A673 (cell line): ENCODE data around the gene DARS1.

Experiments used
- CTCF ChIP-seq: fragments of 300-800, 200-600 bp; sonication (generic); conservative IDR thresholded peaks from 2 replicates; pipeline ENCODE4 v1.5.1; 2017; ENCODE audit warnings: low read depth, mild to moderate bottlenecking, antibody characterized with exemption, low read length, moderate library complexity, mixed read lengths
- EZH2 ChIP-seq: fragments of 200-600 bp; sonication (generic); IDR thresholded peaks from 2 replicates; pipeline ENCODE4 v1.6.1; 2017; ENCODE audit warnings: borderline replicate concordance, low read depth, mild to moderate bottlenecking, mixed read lengths, antibody characterized with exemption, low read length; ENCODE audit not compliant: poor library complexity, severe bottlenecking

GRCh38 chr2:135954020-135954601 is 31.3 kb downstream of the DARS1 start:
- no peak for TF ChIP-seq EZH2
- TF ChIP-seq CTCF = no peak
